IMR-90 (cell line): ENCODE data around the gene VPS33B. TPM values are rescaled to one million over a fixed set of nuclear protein-coding genes. Genes with fewer than 3 reads are reported as not detected.
A peak's percentile ranks its signal among the peaks of the same experiment; 100 is the strongest.

Experiments used
- ATAC-seq: fragments of 200-7000 bp; cut with Tn5 transposase; 2 replicates; pipeline ENCODE4 v1.9.1; 2020; ENCODE audit warnings: low read depth, mild to moderate bottlenecking, moderate library complexity
- BruUV-seq: library from RNA; stranded (reverse); fragments of 400-500 nt; replicated peaks from 2 replicates; lab custom pipeline; 2021; lab: Mats Ljungman, UMichigan
- CTCF ChIA-PET: fragments of 300-600 bp; formaldehyde crosslinking; extraction: SDS; loops from one replicate; lab custom pipeline; 2021; ENCODE audit warnings: antibody characterized with exemption; lab: Yijun Ruan, JAX
- POLR2A ChIA-PET: fragments of 300-600 bp; sonication (Branson Sonifier 250); formaldehyde crosslinking; loops from one replicate; lab custom pipeline; 2022; ENCODE audit warnings: antibody characterized with exemption; ENCODE audit not compliant: unreplicated experiment; lab: Charles Lee
- DNase-seq: peaks from one replicate; pipeline ENCODE4 v3.0.0; 2013
- H2AFZ ChIP-seq: replicated peaks from 2 replicates; pipeline ENCODE3; 2013; ENCODE audit warnings: low read length, mild to moderate bottlenecking; ENCODE audit not compliant: poor library complexity
- H2AK5ac ChIP-seq: 2 replicates; pipeline ENCODE4 v1.6.1; 2013; ENCODE audit warnings: low read depth, low read length, inconsistent platforms
- H2AK9ac ChIP-seq: replicated peaks from 2 replicates; pipeline ENCODE3; 2013; ENCODE audit warnings: mild to moderate bottlenecking, low read depth, low read length, moderate library complexity; ENCODE audit not compliant: poor library complexity
- H2BK120ac ChIP-seq: 2 replicates; pipeline ENCODE4 v1.6.1; 2013; ENCODE audit warnings: low read depth, low read length, inconsistent platforms
- H2BK15ac ChIP-seq: 3 replicates; pipeline ENCODE4 v1.6.1; 2013; ENCODE audit warnings: low read depth, low read length, inconsistent platforms
- H2BK20ac ChIP-seq: 2 replicates; pipeline ENCODE4 v1.6.1; 2013; ENCODE audit warnings: low read depth, mild to moderate bottlenecking, inconsistent platforms, low read length, moderate library complexity
- H2BK5ac ChIP-seq: 2 replicates; pipeline ENCODE4 v1.6.1; 2013; ENCODE audit warnings: mild to moderate bottlenecking, low read depth, low read length, inconsistent platforms; ENCODE audit not compliant: poor library complexity, severe bottlenecking
- H3K14ac ChIP-seq: replicated peaks from 2 replicates; pipeline ENCODE4 v1.6.1; 2013; ENCODE audit warnings: low read depth, low read length, inconsistent platforms
- H3K18ac ChIP-seq: 2 replicates; pipeline ENCODE4 v1.6.1; 2013; ENCODE audit warnings: low read depth, low read length, control low read depth
- H3K23ac ChIP-seq: 2 replicates; pipeline ENCODE4 v1.6.1; 2013; ENCODE audit warnings: low read depth, low read length, inconsistent platforms
- H3K27ac ChIP-seq: 2 replicates; pipeline ENCODE4 v1.5.1; 2013; ENCODE audit warnings: mild to moderate bottlenecking, control low read depth, low read length; ENCODE audit not compliant: insufficient read depth
- H3K27me3 ChIP-seq: 2 replicates; pipeline ENCODE4 v1.6.1; 2013; ENCODE audit warnings: low read length; ENCODE audit not compliant: control insufficient read depth, insufficient read depth
- H3K36me3 ChIP-seq: 2 replicates; pipeline ENCODE4 v1.6.1; 2013; ENCODE audit warnings: low read length, mixed read lengths; ENCODE audit not compliant: control insufficient read depth, insufficient read depth
- H3K4ac ChIP-seq: 2 replicates; pipeline ENCODE4 v1.6.1; 2013; ENCODE audit warnings: low read depth, low read length, inconsistent platforms
- H3K4me1 ChIP-seq: 2 replicates; pipeline ENCODE4 v1.6.1; 2013; ENCODE audit warnings: low read length, mixed read lengths; ENCODE audit not compliant: control insufficient read depth, insufficient read depth
- H3K4me2 ChIP-seq: 2 replicates; pipeline ENCODE4 v1.6.1; 2013; ENCODE audit warnings: low read depth, mild to moderate bottlenecking, control low read depth, low read length, moderate library complexity
- H3K4me3 ChIP-seq: 2 replicates; pipeline ENCODE4 v1.5.1; 2013; ENCODE audit warnings: low read depth, mild to moderate bottlenecking, control low read depth, low read length, moderate library complexity; ENCODE audit not compliant: insufficient read depth
- H3K56ac ChIP-seq: 2 replicates; pipeline ENCODE4 v1.6.1; 2013; ENCODE audit warnings: low read length, inconsistent platforms; ENCODE audit not compliant: insufficient read depth; ENCODE audit errors: extremely low read depth
- H3K79me1 ChIP-seq, 2 experiments: 2 replicates each; pipeline ENCODE4 v1.6.1; 2013; ENCODE audit warnings: low read length in 2 of 2, inconsistent platforms in 1 of 2, low read depth in 1 of 2
- H3K9ac ChIP-seq: 2 replicates; pipeline ENCODE4 v1.6.1; 2013; ENCODE audit warnings: low read depth, low read length, control low read depth
- H3K9me1 ChIP-seq: 2 replicates; pipeline ENCODE4 v1.6.1; 2013; ENCODE audit warnings: low read length, inconsistent platforms; ENCODE audit not compliant: insufficient read depth
- H3K9me3 ChIP-seq: 2 replicates; pipeline ENCODE4 v1.6.1; 2013; ENCODE audit warnings: low read length; ENCODE audit not compliant: control insufficient read depth, insufficient read depth
- H4K20me1 ChIP-seq: 2 replicates; pipeline ENCODE4 v1.6.1; 2013; ENCODE audit warnings: low read length, inconsistent platforms; ENCODE audit not compliant: insufficient read depth
- H4K5ac ChIP-seq: 2 replicates; pipeline ENCODE4 v1.6.1; 2013; ENCODE audit warnings: mild to moderate bottlenecking, low read depth, low read length, control low read depth
- H4K8ac ChIP-seq, 2 experiments: 2 replicates each; pipeline ENCODE4 v1.6.1; 2013; ENCODE audit warnings: low read depth in 2 of 2, low read length in 2 of 2, control low read depth in 1 of 2, inconsistent platforms in 1 of 2
- H4K91ac ChIP-seq: 2 replicates; pipeline ENCODE4 v1.6.1; 2013; ENCODE audit warnings: low read depth, low read length, inconsistent platforms; ENCODE audit not compliant: insufficient read depth
- CEBPB ChIP-seq: IDR thresholded peaks from 2 replicates; pipeline ENCODE4 v1.6.1; 2012; ENCODE audit warnings: low read depth, low read length, improper control_type of control experiment
- FOS ChIP-seq: fragments of 150-350 bp; IDR thresholded peaks from 2 replicates; pipeline ENCODE4 v1.6.1; 2016; ENCODE audit warnings: low read depth, low read length
- MAFK ChIP-seq: IDR thresholded peaks from 2 replicates; pipeline ENCODE4 v1.6.1; 2012; ENCODE audit warnings: low read depth, low read length, improper control_type of control experiment
- RFX5 ChIP-seq: IDR thresholded peaks from 2 replicates; pipeline ENCODE4 v1.8.0; 2012; ENCODE audit warnings: low read depth, mild to moderate bottlenecking, low read length, moderate library complexity
- USF2 ChIP-seq: fragments of 150-350 bp; IDR thresholded peaks from 2 replicates; pipeline ENCODE4 v1.6.1; 2017; ENCODE audit warnings: mild to moderate bottlenecking, antibody characterized with exemption, low read length, low read depth
- WGBS, 2 experiments: methylation state at CpG; one replicate each; pipeline versions ENCODE4 v1.1.5 to v1.1.7; 2013; ENCODE audit warnings: missing lambda C conversion rate in 2 of 2; ENCODE audit not compliant: insufficient read length in 1 of 2; ENCODE audit errors: extremely low coverage in 2 of 2; 5-methylcytosine and 5-hydroxymethylcytosine counted together
- dilution Hi-C: fragments of 300-500 bp; cut with HindIII; formaldehyde crosslinking; loops from one replicate; pipeline ENCODE4 v1.14.3; 2018; ENCODE audit warnings: low sequenced_read_pairs; ENCODE audit not compliant: unreplicated experiment
- in situ Hi-C: fragments of 300-500 bp; cut with MboI; formaldehyde crosslinking; loops from 3 replicates; pipeline ENCODE4 v1.14.3; 2019; ENCODE audit warnings: low sequenced_read_pairs, inconsistent platforms, mixed read lengths
- intact Hi-C: fragments of 100-400 bp; cut with micrococcal nuclease; formaldehyde crosslinking; loops from 2 replicates; pipeline ENCODE4 v1.10.0; 2022
- polyA plus RNA-seq, 3 experiments: library from polyadenylated mRNA; depleted of rRNA; stranded (reverse); fragments of >200 nt; gene quantifications; 2 replicates each; pipeline ENCODE4 v1.2.3, GENCODE V29; 2012; ENCODE audit warnings: low replicate concordance in 1 of 3
- total RNA-seq: library from RNA; depleted of rRNA; stranded (reverse); fragments of >200 nt; gene quantifications from 2 replicates; pipeline ENCODE4 v1.2.3, GENCODE V29; 2012

The VPS33B gene
- total and polyA plus RNA-seq, 2 of the 4 experiments (the other 2 are of a cell fraction) = 9.0 to 11.3 TPM

- TF ChIP-seq FOS (no peak), MAFK (no peak), USF2 (no peak)
Observed at GRCh38 chr15:91022075-91022831, at the start of gene VPS33B (continued).

GRCh38 chr15:91072161-91072560, 49.8 kb upstream of the VPS33B start:
- Histone ChIP-seq H2BK5ac (no peak overlapping the region), H2AFZ (no peak overlapping the region), H3K27ac (no peak overlapping the region), H3K4ac (no peak overlapping the region), H3K9ac (no peak overlapping the region), H2BK15ac (no peak overlapping the region), H3K23ac (no peak overlapping the region), H2BK120ac (no peak overlapping the region), H2AK5ac (no peak overlapping the region), H2BK20ac (no peak overlapping the region), H3K14ac (no peak overlapping the region), H3K4me3 (no peak overlapping the region), H3K36me3 (no peaks in the 10 kb centered on the region), H3K79me1 (no peaks in the 10 kb centered on the region), H4K91ac (no peak overlapping the region), H3K27me3 (no peaks in the 10 kb centered on the region), H4K20me1 (no peaks in the 10 kb centered on the region), H3K18ac (no peak overlapping the region), H3K9me1 (no peaks in the 10 kb centered on the region), H2AK9ac (no peak overlapping the region), H3K4me2 (no peak overlapping the region), H3K56ac (no peak overlapping the region), H3K9me3 (no peaks in the 10 kb centered on the region), H4K5ac (no peak overlapping the region), H4K8ac (no peak overlapping the region), H3K4me1 (no peaks in the 10 kb centered on the region)
- ChIA-PET CTCF (interaction anchor here (0.7 kb wide), 1 partner anchor 13 kb away, joined by 3 read pairs; no protein-coding TSS in a partner anchor), POLR2A (no interaction called here)
- WGBS, 2 experiments = no CpG with 5 or more reads among the region's 4 CpGs
- dilution Hi-C loops = loop anchor here (25.0 kb wide), 1 partner anchor 190 kb away; no protein-coding TSS in a partner anchor
- intact Hi-C loops = no loop called here
- no peak for ATAC-seq
- in situ Hi-C loops = no loop called here
- peak; percentile 85 for TF ChIP-seq CEBPB
- TF ChIP-seq RFX5 = no peak
- BruUV-seq = no TSS peak
- no peak for DNase-seq
